Trophoblast cell (in vitro differentiated cells and primary cell): ENCODE data around the gene MAF.

Source experiments
- DNase-seq, 2 donors: peaks; one replicate each; pipeline ENCODE4 v3.0.0-alpha.2; 2016
- H2AFZ ChIP-seq: 2 replicates; pipeline ENCODE4 v1.6.1; 2013; ENCODE audit warnings: low read length, moderate library complexity, mild to moderate bottlenecking; ENCODE audit not compliant: insufficient read depth, poor library complexity
- H2AK5ac ChIP-seq: 2 replicates; pipeline ENCODE4 v1.6.1; 2013; ENCODE audit warnings: mild to moderate bottlenecking, low read length
- H2BK120ac ChIP-seq: 2 replicates; pipeline ENCODE4 v1.6.1; 2013; ENCODE audit warnings: low read length, mild to moderate bottlenecking, moderate library complexity; ENCODE audit not compliant: insufficient read depth, poor library complexity
- H2BK12ac ChIP-seq: 2 replicates; pipeline ENCODE4 v1.6.1; 2013; ENCODE audit warnings: mild to moderate bottlenecking, low read length, moderate library complexity
- H2BK5ac ChIP-seq: 2 replicates; pipeline ENCODE4 v1.6.1; 2013; ENCODE audit warnings: low read length, low read depth, moderate library complexity, mild to moderate bottlenecking; ENCODE audit not compliant: poor library complexity
- H3K14ac ChIP-seq: 2 replicates; pipeline ENCODE4 v1.6.1; 2013; ENCODE audit warnings: mild to moderate bottlenecking, low read length
- H3K18ac ChIP-seq: 2 replicates; pipeline ENCODE4 v1.6.1; 2013; ENCODE audit warnings: mild to moderate bottlenecking, low read length
- H3K23ac ChIP-seq: 2 replicates; pipeline ENCODE4 v1.6.1; 2013; ENCODE audit warnings: low read length
- H3K27ac ChIP-seq: 2 replicates; pipeline ENCODE4 v1.5.1; 2013; ENCODE audit warnings: low read depth, mild to moderate bottlenecking, inconsistent platforms, low read length, moderate library complexity
- H3K27me3 ChIP-seq: 2 replicates; pipeline ENCODE4 v1.6.1; 2013; ENCODE audit warnings: inconsistent platforms, mild to moderate bottlenecking, low read length, moderate library complexity; ENCODE audit not compliant: insufficient read depth
- H3K36me3 ChIP-seq, 2 experiments: 1 replicate in 1 of 2; 2 replicates in 1 of 2; pipeline ENCODE4 v1.6.1; 2013; ENCODE audit warnings: low read length in 2 of 2, mild to moderate bottlenecking in 2 of 2, moderate library complexity in 1 of 2; ENCODE audit not compliant: insufficient read depth in 2 of 2, control insufficient read depth in 1 of 2
- H3K4ac ChIP-seq: 2 replicates; pipeline ENCODE4 v1.6.1; 2013; ENCODE audit warnings: low read depth, mild to moderate bottlenecking, low read length, moderate library complexity
- H3K4me1 ChIP-seq, 2 experiments: 1 replicate in 1 of 2; 2 replicates in 1 of 2; pipeline ENCODE4 v1.6.1; 2013; ENCODE audit warnings: low read length in 2 of 2, mild to moderate bottlenecking in 2 of 2, moderate library complexity in 1 of 2; ENCODE audit not compliant: insufficient read depth in 2 of 2, control insufficient read depth in 1 of 2
- H3K4me2 ChIP-seq: 2 replicates; pipeline ENCODE4 v1.6.1; 2013; ENCODE audit warnings: inconsistent platforms, mild to moderate bottlenecking, low read length, moderate library complexity
- H3K4me3 ChIP-seq: 2 replicates; pipeline ENCODE4 v1.5.1; 2013; ENCODE audit warnings: mild to moderate bottlenecking, low read depth, low read length, inconsistent platforms
- H3K79me1 ChIP-seq: one replicate; pipeline ENCODE4 v1.6.1; 2013; ENCODE audit warnings: low read length
- H3K79me2 ChIP-seq: 2 replicates; pipeline ENCODE4 v1.6.1; 2013; ENCODE audit warnings: low read length, mild to moderate bottlenecking; ENCODE audit not compliant: control insufficient read depth, insufficient read depth, poor library complexity
- H3K9ac ChIP-seq: 2 replicates; pipeline ENCODE4 v1.6.1; 2013; ENCODE audit warnings: mild to moderate bottlenecking, low read length
- H3K9me3 ChIP-seq: 2 replicates; pipeline ENCODE4 v1.6.1; 2013; ENCODE audit warnings: low read depth, mild to moderate bottlenecking, control low read depth, inconsistent platforms, low read length; ENCODE audit not compliant: insufficient read depth
- H4K12ac ChIP-seq: 2 replicates; pipeline ENCODE4 v1.6.1; 2013; ENCODE audit warnings: low read depth, mild to moderate bottlenecking, low read length, moderate library complexity
- H4K8ac ChIP-seq: 2 replicates; pipeline ENCODE4 v1.6.1; 2013; ENCODE audit warnings: low read depth, mild to moderate bottlenecking, low read length, moderate library complexity
- H4K91ac ChIP-seq: one replicate; pipeline ENCODE4 v1.6.1; 2013; ENCODE audit warnings: low read depth, mild to moderate bottlenecking, low read length, moderate library complexity
- WGBS: extraction: QIAGEN DNeasy Blood & Tissue Kit; methylation state at CpG from one replicate; pipeline ENCODE4 v1.1.7; 2013; ENCODE audit warnings: missing lambda C conversion rate; ENCODE audit not compliant: insufficient read length, insufficient coverage; ENCODE audit errors: extremely low coverage; 5-methylcytosine and 5-hydroxymethylcytosine counted together

The MAF gene

GRCh38 chr16:79564671-79565107, 35.8 kb downstream of the MAF start:
- no peak overlapping the region for H2AK5ac ChIP-seq
- H3K23ac ChIP-seq: no peak overlapping the region
- no peak overlapping the region for H2AFZ ChIP-seq
- no peak overlapping the region for H3K9ac ChIP-seq
- no peak overlapping the region for H4K91ac ChIP-seq
- H4K12ac ChIP-seq: no peak overlapping the region
- no CpG with 5 or more reads among the region's 6 CpGs for WGBS
- DNase-seq: no peak
- H3K79me2 ChIP-seq: no peaks in the 10 kb centered on the region
- H3K4me2 ChIP-seq: no peak overlapping the region
- H2BK5ac ChIP-seq: no peak overlapping the region
- H3K9me3 ChIP-seq: peaks cover 2% of the 10 kb centered on the region
- H3K27me3 ChIP-seq: no peaks in the 10 kb centered on the region
- no peak overlapping the region for H3K4ac ChIP-seq
- no peaks in the 10 kb centered on the region for H3K4me1 ChIP-seq
- H3K18ac ChIP-seq: no peak overlapping the region
- no peak overlapping the region for H3K27ac ChIP-seq
- H3K36me3 ChIP-seq: no peaks in the 10 kb centered on the region
- no peak overlapping the region for H4K8ac ChIP-seq
- H2BK12ac ChIP-seq: no peak overlapping the region
- no peaks in the 10 kb centered on the region for H3K79me1 ChIP-seq
- no peak overlapping the region for H3K14ac ChIP-seq
- H3K4me3 ChIP-seq: no peak overlapping the region
- no peak overlapping the region for H2BK120ac ChIP-seq

- Histone ChIP-seq H3K14ac (no peak overlapping the region), H3K4me3 (no peak overlapping the region), H2BK120ac (no peak overlapping the region), H3K23ac (no peak overlapping the region), H3K4me1 (no peaks in the 10 kb centered on the region), H2AFZ (no peak overlapping the region), H3K27me3 (no peaks in the 10 kb centered on the region), H3K79me1 (no peaks in the 10 kb centered on the region), H3K9ac (no peak overlapping the region), H3K18ac (no peak overlapping the region), H3K4me2 (no peak overlapping the region), H3K4ac (no peak overlapping the region), H2BK5ac (no peak overlapping the region), H3K36me3 (no peaks in the 10 kb centered on the region), H3K9me3 (peaks cover 2% of the 10 kb centered on the region), H2AK5ac (no peak overlapping the region), H3K27ac (no peak overlapping the region), H4K8ac (no peak overlapping the region), H4K91ac (no peak overlapping the region), H4K12ac (no peak overlapping the region), H3K79me2 (no peaks in the 10 kb centered on the region), H2BK12ac (no peak overlapping the region)
- no peak for DNase-seq
- no CpG with 5 or more reads among the region's 4 CpGs for WGBS
Observed at GRCh38 chr16:79563921-79564320, 36.6 kb downstream of the MAF start.

DNA sequence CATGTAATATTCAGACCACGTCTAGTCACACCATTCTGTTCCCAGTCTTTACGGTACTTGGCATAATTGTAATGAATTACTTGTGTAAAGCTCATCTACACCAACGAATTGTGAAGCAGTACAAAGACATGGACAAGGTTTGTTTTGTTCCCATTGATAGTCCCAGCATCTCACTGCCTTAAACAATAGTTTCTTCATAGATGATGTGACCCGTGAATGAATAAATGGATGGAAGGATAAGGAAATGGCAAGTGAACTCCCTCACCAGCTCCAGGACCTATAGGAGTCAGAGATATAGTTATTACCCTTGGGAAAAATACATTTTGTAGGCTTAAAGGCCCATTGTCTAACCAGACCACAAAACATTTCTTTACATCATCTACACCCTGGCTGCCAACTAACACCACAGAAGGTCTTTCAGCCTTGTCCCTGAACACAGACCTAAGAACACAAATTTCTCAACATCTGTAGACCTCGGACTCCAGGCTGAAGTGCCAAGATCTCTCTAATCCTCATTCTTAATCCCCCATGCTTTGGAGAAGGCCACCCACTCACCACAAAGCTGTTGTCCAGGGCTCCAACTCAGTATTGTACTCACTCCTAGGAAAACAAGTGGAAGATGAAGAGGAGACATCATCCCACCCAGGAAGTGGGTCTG, 38.2 kb downstream of the MAF start:
- no peak overlapping the region for H2AFZ ChIP-seq
- no peak overlapping the region for H3K14ac ChIP-seq
- no peak overlapping the region for H4K91ac ChIP-seq
- H3K27me3 ChIP-seq: no peaks in the 10 kb centered on the region
- H3K9ac ChIP-seq: no peak overlapping the region
- H3K79me1 ChIP-seq: no peaks in the 10 kb centered on the region
- H3K4me1 ChIP-seq: no peaks in the 10 kb centered on the region
- no peak overlapping the region for H3K27ac ChIP-seq
- no peak overlapping the region for H2BK120ac ChIP-seq
- no peak overlapping the region for H2AK5ac ChIP-seq
- H2BK12ac ChIP-seq: no peak overlapping the region
- H4K12ac ChIP-seq: no peak overlapping the region
- H3K4me3 ChIP-seq: no peak overlapping the region
- DNase-seq: no peak
- H3K18ac ChIP-seq: no peak overlapping the region
- no peak overlapping the region for H3K23ac ChIP-seq
- H4K8ac ChIP-seq: no peak overlapping the region
- peaks cover 2% of the 10 kb centered on the region for H3K9me3 ChIP-seq
- no peak overlapping the region for H3K4me2 ChIP-seq
- no CpG with 5 or more reads among the region's 5 CpGs for WGBS
- H3K36me3 ChIP-seq: no peaks in the 10 kb centered on the region
- no peaks in the 10 kb centered on the region for H3K79me2 ChIP-seq
- no peak overlapping the region for H2BK5ac ChIP-seq
- no peak overlapping the region for H3K4ac ChIP-seq

DNA sequence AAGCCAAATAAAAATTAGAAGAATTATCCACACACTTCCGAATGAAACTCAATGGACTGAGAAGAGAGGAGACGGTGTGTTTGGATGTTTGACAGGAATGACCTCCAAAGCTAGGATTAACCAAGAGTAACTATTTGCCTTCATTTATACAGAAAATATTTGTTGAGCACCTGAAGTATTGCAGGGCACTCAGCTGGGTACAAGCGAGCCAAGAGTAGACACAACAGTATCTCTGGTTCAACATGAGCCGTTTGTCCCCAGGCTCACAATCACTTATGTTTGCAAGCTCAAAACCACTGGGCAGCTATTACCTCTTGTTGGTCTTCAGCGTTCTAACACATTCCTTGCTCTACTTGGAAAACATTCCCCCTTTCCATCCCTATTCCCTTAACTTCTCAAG, 38.8 kb downstream of the MAF start:
- no peaks in the 10 kb centered on the region for H3K79me2 ChIP-seq
- H3K4me1 ChIP-seq: no peaks in the 10 kb centered on the region
- no peaks in the 10 kb centered on the region for H3K36me3 ChIP-seq
- no peak overlapping the region for H3K9ac ChIP-seq
- H2BK5ac ChIP-seq: no peak overlapping the region
- no peak overlapping the region for H3K23ac ChIP-seq
- WGBS: no CpG with 5 or more reads among the region's 5 CpGs
- H4K91ac ChIP-seq: no peak overlapping the region
- H2AK5ac ChIP-seq: no peak overlapping the region
- H3K18ac ChIP-seq: no peak overlapping the region
- H2BK120ac ChIP-seq: no peak overlapping the region
- peaks cover 2% of the 10 kb centered on the region for H3K9me3 ChIP-seq
- H3K27me3 ChIP-seq: no peaks in the 10 kb centered on the region
- H2BK12ac ChIP-seq: no peak overlapping the region
- DNase-seq: no peak
- H3K4me3 ChIP-seq: no peak overlapping the region
- H3K4me2 ChIP-seq: no peak overlapping the region
- H3K79me1 ChIP-seq: no peaks in the 10 kb centered on the region
- no peak overlapping the region for H4K12ac ChIP-seq
- no peak overlapping the region for H2AFZ ChIP-seq
- H3K4ac ChIP-seq: no peak overlapping the region
- H3K27ac ChIP-seq: no peak overlapping the region
- no peak overlapping the region for H3K14ac ChIP-seq
- no peak overlapping the region for H4K8ac ChIP-seq
